Measurements from ENCODE around the gene SNCG.
"Not testable (repeated sequence)": the region's sequence is repeated elsewhere in the genome, so short reads cannot be mapped to it uniquely, and the experiment has no call there.

Gene SNCG

GRCh38 chr10:86945361-86946212 is 12.8 kb upstream of the SNCG start:
- no peak for DNase-seq

GRCh38 chr10:86946213-86947155 is 11.9 kb upstream of the SNCG start:
- no peak for DNase-seq

DNA sequence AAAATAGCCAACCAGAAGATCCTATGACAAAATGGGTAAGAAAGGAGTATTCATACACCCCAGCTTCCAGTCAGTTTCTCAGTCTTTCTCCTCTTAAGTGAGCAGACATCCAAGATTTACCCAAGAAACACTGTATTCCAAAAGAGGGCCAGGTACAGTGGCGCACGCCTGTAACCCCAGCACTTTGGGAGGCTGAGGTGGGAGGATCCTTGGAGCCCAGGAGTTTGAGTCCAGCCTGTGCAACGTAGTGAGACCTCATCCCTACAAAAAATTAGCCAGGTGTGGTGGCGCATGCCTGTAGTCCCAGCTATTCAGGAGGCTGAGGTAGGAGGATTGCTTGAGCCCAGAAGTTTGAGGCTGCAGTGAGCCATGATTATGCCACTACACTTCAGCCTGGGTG is 10.6 kb upstream of the SNCG start:
- DNase-seq = not testable (repeated sequence)

DNA sequence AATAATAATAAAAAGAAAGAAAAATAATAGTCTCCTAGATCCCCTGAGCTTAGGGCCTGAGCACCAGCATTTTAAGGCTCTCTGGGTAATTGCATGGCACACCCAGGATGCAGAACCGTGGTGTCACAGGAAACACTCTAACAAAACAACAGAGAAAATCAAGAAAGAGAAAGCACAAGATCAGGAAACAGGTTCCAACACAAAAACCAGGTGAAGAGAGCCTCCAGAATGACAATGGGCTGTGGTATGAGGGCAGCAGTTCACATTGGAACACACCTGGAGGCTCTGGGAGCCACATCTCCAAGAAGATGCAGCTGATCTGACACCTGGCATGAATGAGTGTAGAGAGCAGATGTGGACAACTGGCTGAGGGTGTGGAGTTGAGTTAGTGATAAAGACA is 8.1 kb upstream of the SNCG start:
- DNase-seq = no peak

- DNase-seq = no peak
Measured at GRCh38 chr10:86951184-86951761, 7.1 kb upstream of the SNCG start.

DNA sequence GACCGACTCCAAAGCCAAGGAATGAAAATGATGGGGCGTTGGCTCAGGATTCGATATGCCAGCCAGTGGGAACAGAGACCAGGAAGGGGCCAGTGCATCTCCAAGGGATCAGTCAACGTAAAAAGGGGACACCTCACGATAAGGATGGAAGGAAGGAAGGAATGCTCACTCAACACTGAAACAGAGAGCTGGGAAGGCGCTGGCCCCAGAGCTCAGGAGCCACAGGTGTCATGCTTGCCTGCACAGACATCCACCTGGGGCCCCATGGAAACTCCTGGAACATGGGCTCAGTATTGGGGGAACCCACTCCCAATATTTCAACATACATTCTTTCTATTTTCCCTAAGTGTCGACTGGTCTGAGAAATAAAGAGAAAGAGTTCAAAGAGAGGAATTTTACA is 6.3 kb upstream of the SNCG start:
- no peak for DNase-seq

GRCh38 chr10:86952697-86953096 is 5.7 kb upstream of the SNCG start:
- DNase-seq = not testable (repeated sequence)

DNA sequence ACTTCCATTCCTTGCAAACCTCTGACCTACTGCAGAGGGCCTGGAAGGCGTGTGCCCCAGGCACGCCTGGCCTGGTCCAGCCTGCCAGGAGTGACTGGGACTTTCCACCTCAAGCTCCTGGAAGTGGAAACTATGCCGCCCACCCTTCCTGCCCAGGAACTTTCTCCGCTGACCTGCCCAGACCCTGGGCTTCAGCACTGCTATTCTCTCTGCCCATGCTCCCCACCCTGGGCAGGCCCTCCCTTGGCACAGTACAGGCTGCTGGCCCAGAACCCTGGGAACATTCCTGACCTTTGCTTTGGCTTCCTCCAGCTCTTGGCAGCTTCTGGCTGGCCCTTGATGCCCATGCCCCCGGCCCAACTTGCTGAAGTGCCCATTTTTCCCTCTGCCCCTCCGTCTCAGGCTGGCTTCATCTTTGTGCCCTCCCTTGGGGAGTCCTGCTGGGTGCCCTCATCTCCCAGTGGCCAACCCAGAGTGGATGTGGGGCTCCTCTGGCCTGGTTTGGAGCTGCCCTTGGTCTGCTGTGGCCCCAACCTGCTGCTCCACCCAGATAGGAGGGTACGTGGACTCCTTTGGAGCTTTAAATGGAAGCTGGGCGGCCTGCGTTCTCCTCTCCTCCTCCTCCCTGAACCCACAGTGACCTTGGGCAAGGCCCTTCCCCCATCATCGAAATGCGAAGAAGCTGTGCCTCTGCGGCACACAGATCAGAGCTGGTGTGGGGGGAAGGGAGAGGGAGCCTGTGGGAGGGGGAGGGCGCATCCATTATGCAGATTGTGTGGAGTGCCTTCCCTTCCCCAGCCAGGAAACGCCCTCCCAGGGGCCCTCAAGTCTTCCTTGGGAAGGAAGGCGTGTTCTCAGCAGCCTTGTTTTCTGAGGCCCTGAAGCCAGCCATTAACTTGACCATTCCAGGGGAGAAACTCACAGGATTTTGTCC is 4.4 kb upstream of the SNCG start:
- no peak for DNase-seq

DNA sequence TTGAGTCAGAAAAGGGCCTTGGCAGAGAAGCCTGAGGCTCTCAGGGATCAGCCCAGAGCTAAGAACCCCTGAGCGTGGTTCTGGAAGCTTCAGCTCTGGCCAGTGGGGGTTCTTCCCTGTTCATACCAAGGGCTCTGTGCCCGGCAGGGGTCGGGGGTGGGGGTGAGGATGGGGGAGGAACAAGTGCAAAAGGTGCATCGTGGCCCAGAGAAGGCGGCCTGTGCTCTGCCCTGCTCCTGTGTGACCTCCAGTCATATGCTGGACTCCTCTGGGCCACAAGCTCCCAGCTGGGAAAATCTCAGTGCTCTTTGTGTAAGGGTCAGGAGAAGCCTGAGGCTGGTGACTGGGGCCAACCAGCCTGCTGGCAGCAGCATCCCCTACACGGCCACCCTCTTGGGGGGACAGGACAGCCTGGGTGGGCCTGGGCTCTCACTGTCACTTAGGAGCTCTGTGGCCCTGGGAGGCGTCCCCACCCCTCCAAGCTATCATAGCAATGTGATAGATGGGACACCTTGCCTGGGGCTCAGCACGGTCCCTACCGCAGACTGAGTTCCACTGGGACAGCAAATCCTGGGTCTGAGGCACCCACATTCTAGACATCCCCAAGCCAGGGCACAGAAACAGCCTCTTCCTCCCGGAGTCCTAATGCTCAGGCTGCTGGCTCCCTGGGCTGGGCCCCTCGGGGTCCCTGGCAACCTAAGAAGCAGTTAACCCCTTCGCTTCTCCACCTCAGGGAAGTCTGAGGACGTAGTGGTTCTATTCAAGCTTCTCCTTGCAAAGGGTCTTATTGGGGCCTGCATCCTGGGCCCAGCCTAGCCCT is 3.5 kb upstream of the SNCG start:
- DNase-seq = no peak

DNA sequence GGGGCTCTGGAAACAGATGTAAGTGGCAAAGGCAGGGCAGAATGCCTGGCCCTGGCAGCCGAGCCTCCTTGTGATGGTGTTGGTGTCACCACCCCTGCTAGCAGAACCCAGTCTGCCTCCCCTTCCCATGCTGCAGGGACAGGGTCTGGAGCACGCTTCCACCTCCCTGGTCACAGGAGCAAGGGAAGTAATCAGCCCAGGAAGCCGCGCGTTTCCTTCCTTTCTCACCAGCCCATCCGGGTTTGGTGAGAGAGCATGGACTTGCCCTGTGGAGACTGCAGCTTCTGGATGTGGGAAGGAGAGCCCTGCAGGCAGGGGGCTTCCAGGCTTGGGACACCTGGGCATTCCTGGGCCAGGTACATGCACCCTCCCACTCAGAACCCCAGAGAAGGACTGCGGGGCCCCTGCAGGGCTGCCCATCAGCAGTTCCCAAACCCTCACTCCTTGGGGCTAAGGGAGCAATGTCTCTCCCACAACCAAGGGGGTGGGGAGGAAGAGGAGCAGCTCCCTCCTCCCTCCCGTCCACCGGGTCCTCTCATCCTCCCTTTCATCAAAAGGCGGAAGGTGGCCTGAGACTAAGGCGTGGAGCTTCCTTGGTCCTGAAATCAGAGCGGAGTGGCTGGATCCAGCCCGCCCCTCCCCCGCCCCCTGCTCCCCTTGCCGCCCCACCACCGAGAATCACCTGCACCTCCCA is 2.8 kb upstream of the SNCG start:
- DNase-seq = no peak

GRCh38 chr10:86956195-86956847 is 2.1 kb upstream of the SNCG start:
- DNase-seq = no peak

DNA sequence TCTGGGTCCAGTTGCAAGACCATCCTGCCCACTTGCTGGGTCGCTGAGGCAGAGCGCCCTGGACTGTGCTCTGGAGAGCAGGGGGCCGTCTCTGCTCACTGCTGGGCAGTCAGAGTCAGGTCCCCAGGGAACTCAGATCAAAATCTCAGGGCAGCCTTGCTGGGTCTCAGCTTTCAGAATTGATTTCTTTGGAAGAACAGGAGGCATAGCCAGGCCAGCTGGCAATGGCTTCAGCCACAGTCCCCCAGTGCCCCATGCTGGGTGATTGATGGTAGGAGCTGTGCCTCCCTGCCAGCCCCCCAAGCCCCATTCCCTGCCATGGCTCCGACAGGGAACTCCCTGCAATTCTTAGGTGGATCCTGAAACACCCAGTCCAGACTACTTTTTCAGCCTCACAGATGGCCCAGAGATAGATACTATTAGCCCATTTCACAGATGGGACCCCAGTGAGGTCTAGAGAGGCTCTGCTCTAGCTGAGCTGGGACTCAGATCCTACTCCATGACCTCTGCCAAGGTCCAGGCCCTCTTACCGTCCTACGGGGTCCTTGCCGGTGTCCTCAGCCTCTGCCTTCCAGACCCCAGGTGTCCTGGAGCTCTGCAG is 1.5 kb upstream of the SNCG start:
- no peak for DNase-seq

GRCh38 chr10:86957471-86958115 is 806 bp upstream of the SNCG start, which contains the start of gene MMRN2:
Gene MMRN2 (minus strand): TSS chr10:86957615. CDS start chr10:86957541, 74 bp downstream.
- no peak for DNase-seq

GRCh38 chr10:86958901-86959736 is 720 bp downstream of the SNCG start:
- no peak for DNase-seq

- DNase-seq = no peak
Measured at GRCh38 chr10:86959737-86960002, 1.3 kb downstream of the SNCG start.

- DNase-seq = peak; percentile 30
Measured at GRCh38 chr10:86960003-86960862, 1.8 kb downstream of the SNCG start.

- DNase-seq = no peak
Measured at GRCh38 chr10:86960863-86961434, 2.5 kb downstream of the SNCG start.
